ENCODE measurements around the gene COL4A2. TPM values are rescaled to one million over a fixed set of nuclear protein-coding genes. Genes with fewer than 3 reads are reported as not detected.

The COL4A2 gene
- polyA plus RNA-seq, 2 of the 4 experiments (the other 2 are of a cell fraction), result 46.9 to 119 TPM

DNA sequence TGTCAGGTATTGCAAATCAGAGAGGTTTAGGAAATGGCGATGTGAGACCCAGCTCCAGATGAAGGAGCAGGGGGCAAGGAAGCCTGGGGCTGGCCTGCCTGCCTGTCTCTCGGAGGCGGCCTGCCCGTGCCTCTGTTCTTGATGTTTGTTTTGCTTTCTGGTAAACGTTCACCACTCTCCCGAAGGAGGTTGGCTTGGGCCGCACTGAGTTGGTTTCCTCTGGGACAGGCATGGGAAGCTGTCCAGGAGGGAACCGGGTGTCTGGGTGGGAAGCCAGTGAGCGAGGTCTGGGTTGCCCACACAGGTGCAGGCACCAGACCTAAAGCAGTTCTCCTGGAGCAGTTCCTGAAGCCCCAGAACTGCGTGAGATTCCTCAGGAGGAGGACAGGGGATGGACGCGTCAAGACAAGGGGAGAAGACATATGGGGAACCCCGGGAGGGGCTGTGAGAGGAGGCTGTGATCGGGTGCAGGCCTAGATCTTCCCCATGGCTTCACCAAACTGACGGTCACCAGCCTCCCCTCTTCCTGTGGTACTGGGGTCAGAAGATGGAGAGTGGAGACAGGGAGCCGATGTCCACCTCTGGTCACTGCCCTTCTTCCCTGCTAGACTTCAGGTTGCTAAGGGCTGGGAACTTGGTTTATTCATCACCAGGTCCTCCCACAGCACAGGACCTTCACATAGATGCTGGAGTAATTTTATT, 15.2 kb downstream of the COL4A2 start:
- Histone ChIP-seq H3K27ac (peak overlapping the region; percentile 82 to 85), H3K4me1 (peaks cover 77% of the 10 kb centered on the region), H3K4me2 (peak overlapping the region; percentile 31), H3K4me3 (no peak overlapping the region), H3K9me3 (no peaks in the 10 kb centered on the region)
- FAIRE-seq, result no peak
- no peak for DNase-seq (ENCODE audit: low read depth in 1 of 2, low spot score in 1 of 2)
- CTCF ChIA-PET, result interaction anchor here (0.6 to 1.7 kb wide), 8 partner anchors 9 to 97 kb away, joined by 3 to 7 read pairs (median 4); no protein-coding TSS in a partner anchor
- POLR2A ChIA-PET, result interaction anchor here (1.4 to 2.3 kb wide), 2 partner anchors 15 to 26 kb away, joined by 3 to 15 read pairs; partner anchors contain the start of genes COL4A1 and COL4A2
- no peak for TF ChIP-seq JUNB (IDR thresholded peaks at IDR 0.05)
- no peak for ATAC-seq
- 89% methylated on average over 14 of the region's 16 CpGs for WGBS (ENCODE audit: missing lambda C conversion rate)

DNA sequence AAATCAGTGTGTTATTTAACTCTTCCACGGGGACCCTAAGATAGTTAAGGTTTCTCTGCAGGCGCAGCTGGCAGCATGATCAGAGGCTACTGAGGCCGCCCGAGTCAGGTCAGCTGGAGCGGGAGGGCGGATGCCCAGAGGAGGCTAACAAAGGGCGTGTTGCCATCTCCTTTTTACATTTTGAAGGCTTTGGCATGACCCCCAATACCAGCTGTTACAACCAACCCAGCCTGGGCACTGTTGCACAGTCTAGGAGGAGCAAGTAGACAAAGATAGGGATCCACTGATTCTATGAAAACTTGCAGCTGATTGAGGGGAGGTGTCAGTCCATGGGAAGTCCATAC, 15.7 kb downstream of the COL4A2 start:
- Histone ChIP-seq H3K4me2 (peak overlapping the region; percentile 31), H3K9me3 (no peaks in the 10 kb centered on the region), H3K4me1 (peaks cover 81% of the 10 kb centered on the region), H3K4me3 (no peak overlapping the region), H3K27ac (peak overlapping the region; percentile 82 to 85)
- TF ChIP-seq HOXB5 (CRISPR knock-in tag; IDR thresholded peaks at IDR 0.05) (no peak), ZC3H11A (IDR thresholded peaks at IDR 0.05) (no peak), NPAS2 (CRISPR knock-in tag; IDR thresholded peaks at IDR 0.05; ENCODE audit: borderline replicate concordance) (no peak), NR3C1 (IDR thresholded peaks at IDR 0.05) (no peak), KDM1A (IDR thresholded peaks at IDR 0.05; ENCODE audit: low read depth) (no peak), EHMT2 (IDR thresholded peaks at IDR 0.05; ENCODE audit: low read depth) (no peak)
- TF ChIP-seq, protein P1, sequence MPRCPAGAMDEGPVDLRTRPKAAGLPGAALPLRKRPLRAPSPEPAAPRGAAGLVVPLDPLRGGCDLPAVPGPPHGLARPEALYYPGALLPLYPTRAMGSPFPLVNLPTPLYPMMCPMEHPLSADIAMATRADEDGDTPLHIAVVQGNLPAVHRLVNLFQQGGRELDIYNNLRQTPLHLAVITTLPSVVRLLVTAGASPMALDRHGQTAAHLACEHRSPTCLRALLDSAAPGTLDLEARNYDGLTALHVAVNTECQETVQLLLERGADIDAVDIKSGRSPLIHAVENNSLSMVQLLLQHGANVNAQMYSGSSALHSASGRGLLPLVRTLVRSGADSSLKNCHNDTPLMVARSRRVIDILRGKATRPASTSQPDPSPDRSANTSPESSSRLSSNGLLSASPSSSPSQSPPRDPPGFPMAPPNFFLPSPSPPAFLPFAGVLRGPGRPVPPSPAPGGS (IDR thresholded peaks at IDR 0.05), result no peak
- 88% methylated on average over 7 of the region's 7 CpGs for WGBS (ENCODE audit: missing lambda C conversion rate)
- no peak for FAIRE-seq
- CTCF ChIA-PET, result interaction anchor here (0.8 to 1.7 kb wide), 10 partner anchors 9 to 96 kb away, joined by 3 to 7 read pairs (median 4); no protein-coding TSS in a partner anchor
- no peak for DNase-seq (ENCODE audit: low read depth in 1 of 2, low spot score in 1 of 2)
- POLR2A ChIA-PET, result interaction anchor here (0.9 to 2.3 kb wide), 3 partner anchors 16 to 25 kb away, joined by 3 to 15 read pairs (median 3); partner anchors contain the start of genes COL4A1 and COL4A2
- no peak for ATAC-seq

DNA sequence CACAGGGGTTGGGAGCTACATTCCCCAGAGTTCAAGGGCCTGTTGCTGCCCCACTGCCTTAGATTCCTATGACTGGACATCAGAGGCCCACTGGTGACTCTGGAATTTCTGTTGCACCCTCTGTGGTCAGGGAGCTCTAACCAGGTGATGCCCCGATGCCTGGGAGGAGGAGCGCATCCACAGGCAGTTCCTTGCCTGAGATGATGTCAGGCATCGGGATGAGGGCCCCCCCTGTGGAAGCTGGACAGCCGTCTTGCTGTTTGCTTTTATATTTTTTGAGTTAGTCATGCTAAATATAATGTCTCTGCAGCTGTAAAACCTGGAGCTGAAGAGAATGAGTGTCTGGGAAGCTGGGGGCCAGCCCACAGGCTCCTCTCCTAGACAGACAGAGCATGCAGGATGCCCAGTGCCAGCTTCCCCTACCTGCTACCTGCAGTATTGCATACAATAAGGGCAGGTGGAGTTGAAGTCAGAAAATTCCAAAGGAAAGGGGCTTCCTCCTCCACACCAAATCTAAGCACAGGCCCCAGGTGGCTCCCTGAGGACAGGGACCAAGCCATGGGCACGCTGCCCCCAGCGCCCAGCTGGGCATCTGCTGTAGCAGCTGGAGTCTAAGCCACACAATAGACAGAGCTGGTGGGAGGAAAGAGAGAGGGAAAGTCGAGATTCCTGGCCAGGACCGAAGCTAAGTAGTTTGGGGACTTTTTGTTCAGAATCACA, 16.2 kb downstream of the COL4A2 start:
- peaks cover 79% of the 10 kb centered on the region for H3K4me1 ChIP-seq
- no peaks in the 10 kb centered on the region for H3K9me3 ChIP-seq
- ATAC-seq, result peak; percentile 71 to 72
- no peak for FAIRE-seq
- DNase-seq (ENCODE audit: low read depth in 1 of 2, low spot score in 1 of 2), result peak in 1 of 2 experiments; percentile 61
- WGBS (ENCODE audit: missing lambda C conversion rate), result 39% methylated on average over 8 of the region's 8 CpGs
- no peak overlapping the region for H3K4me3 ChIP-seq
- TF ChIP-seq HOXB13 (CRISPR knock-in tag; IDR thresholded peaks at IDR 0.05; ENCODE audit: low read depth) (no peak), RNF2 (IDR thresholded peaks at IDR 0.05; ENCODE audit: borderline replicate concordance, low read depth) (no peak), JUN (IDR thresholded peaks at IDR 0.05) (0 out of 5 replicates have a peak, but pooled peaks of 1 of the 2 experiments have one; percentile 32), HOXB5 (CRISPR knock-in tag; IDR thresholded peaks at IDR 0.05) (no peak), POLR2AphosphoS2 (conservative IDR thresholded peaks at IDR 0.05; ENCODE audit: low read length) (no peak), EP300 (IDR thresholded peaks at IDR 0.05) (peak in 1 of 2 experiments; percentile 52; a peak in 1 of 5 replicates), GATA3 (IDR thresholded peaks at IDR 0.05; ENCODE audit: borderline replicate concordance) (peak; percentile 38; the same call in 1 of the 2 replicates), CEBPB (IDR thresholded peaks at IDR 0.05) (no peak), KDM5A (IDR thresholded peaks at IDR 0.05) (no peak), FOSL2 (IDR thresholded peaks at IDR 0.05) (no peak), FOSL2 (CRISPR knock-in tag; IDR thresholded peaks at IDR 0.05) (peak; percentile 37), CBX8 (IDR thresholded peaks at IDR 0.05) (no peak), CBX2 (IDR thresholded peaks at IDR 0.05; ENCODE audit: borderline replicate concordance, low read depth) (no peak), NFE2L2 (conservative IDR thresholded peaks at IDR 0.05; ENCODE audit: low read length) (no peak), PHF8 (IDR thresholded peaks at IDR 0.05; ENCODE audit: borderline replicate concordance, low read depth) (no peak), SMC3 (IDR thresholded peaks at IDR 0.05) (no peak), BHLHE40 (IDR thresholded peaks at IDR 0.05; ENCODE audit: low read depth, low read length) (no peak), POLR2A (IDR thresholded peaks at IDR 0.05; ENCODE audit: low read length) (no peak), TP53 (CRISPR knock-in tag; IDR thresholded peaks at IDR 0.05) (no peak), JUNB (IDR thresholded peaks at IDR 0.05) (0 out of 2 replicates have a peak, but pooled peaks have one; percentile 31)
- TF ChIP-seq, protein P2, sequence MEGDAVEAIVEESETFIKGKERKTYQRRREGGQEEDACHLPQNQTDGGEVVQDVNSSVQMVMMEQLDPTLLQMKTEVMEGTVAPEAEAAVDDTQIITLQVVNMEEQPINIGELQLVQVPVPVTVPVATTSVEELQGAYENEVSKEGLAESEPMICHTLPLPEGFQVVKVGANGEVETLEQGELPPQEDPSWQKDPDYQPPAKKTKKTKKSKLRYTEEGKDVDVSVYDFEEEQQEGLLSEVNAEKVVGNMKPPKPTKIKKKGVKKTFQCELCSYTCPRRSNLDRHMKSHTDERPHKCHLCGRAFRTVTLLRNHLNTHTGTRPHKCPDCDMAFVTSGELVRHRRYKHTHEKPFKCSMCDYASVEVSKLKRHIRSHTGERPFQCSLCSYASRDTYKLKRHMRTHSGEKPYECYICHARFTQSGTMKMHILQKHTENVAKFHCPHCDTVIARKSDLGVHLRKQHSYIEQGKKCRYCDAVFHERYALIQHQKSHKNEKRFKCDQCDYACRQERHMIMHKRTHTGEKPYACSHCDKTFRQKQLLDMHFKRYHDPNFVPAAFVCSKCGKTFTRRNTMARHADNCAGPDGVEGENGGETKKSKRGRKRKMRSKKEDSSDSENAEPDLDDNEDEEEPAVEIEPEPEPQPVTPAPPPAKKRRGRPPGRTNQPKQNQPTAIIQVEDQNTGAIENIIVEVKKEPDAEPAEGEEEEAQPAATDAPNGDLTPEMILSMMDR (IDR thresholded peaks at IDR 0.05), result no peak
- TF ChIP-seq, protein P3, sequence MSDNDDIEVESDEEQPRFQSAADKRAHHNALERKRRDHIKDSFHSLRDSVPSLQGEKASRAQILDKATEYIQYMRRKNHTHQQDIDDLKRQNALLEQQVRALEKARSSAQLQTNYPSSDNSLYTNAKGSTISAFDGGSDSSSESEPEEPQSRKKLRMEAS (IDR thresholded peaks at IDR 0.05), result peak; percentile 36; the same call in 1 of the 2 replicates
- TF ChIP-seq, protein P4, sequence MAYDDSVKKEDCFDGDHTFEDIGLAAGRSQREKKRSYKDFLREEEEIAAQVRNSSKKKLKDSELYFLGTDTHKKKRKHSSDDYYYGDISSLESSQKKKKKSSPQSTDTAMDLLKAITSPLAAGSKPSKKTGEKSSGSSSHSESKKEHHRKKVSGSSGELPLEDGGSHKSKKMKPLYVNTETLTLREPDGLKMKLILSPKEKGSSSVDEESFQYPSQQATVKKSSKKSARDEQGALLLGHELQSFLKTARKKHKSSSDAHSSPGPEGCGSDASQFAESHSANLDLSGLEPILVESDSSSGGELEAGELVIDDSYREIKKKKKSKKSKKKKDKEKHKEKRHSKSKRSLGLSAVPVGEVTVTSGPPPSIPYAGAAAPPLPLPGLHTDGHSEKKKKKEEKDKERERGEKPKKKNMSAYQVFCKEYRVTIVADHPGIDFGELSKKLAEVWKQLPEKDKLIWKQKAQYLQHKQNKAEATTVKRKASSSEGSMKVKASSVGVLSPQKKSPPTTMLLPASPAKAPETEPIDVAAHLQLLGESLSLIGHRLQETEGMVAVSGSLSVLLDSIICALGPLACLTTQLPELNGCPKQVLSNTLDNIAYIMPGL (CRISPR knock-in tag; IDR thresholded peaks at IDR 0.05; ENCODE audit: borderline replicate concordance), result no peak
- ChIA-PET POLR2A (interaction anchor here (0.9 to 2.3 kb wide), 3 partner anchors 16 to 24 kb away, joined by 3 to 15 read pairs (median 3); partner anchors contain the start of genes COL4A1 and COL4A2), CTCF (interaction anchor here (0.7 to 1.7 kb wide), 11 partner anchors 8 to 101 kb away, joined by 3 to 7 read pairs (median 4); no protein-coding TSS in a partner anchor)
- peak overlapping the region; percentile 31 for H3K4me2 ChIP-seq
- peak overlapping the region; percentile 82 to 85 for H3K27ac ChIP-seq
